Smooth muscle cell (in vitro differentiated cells): ENCODE data around the gene NLGN1. TPM values are rescaled to one million over a fixed set of nuclear protein-coding genes. Genes with fewer than 3 reads are reported as not detected.

ENCODE experiments used
- DNase-seq: peaks from one replicate; lab custom pipeline; 2025; ENCODE audit not compliant: unreplicated experiment; lab: John Stamatoyannopoulos, UW
- H2AFZ ChIP-seq: fragments of 200-600 bp; sonication (generic); 2 replicates; pipeline ENCODE4 v1.6.0; 2016; ENCODE audit warnings: antibody characterized with exemption, low read depth, mild to moderate bottlenecking
- H3F3A ChIP-seq: fragments of 200-600 bp; sonication (generic); 2 replicates; pipeline ENCODE4 v1.6.0; 2017; ENCODE audit warnings: antibody characterized with exemption, low read depth
- H3K27ac ChIP-seq: fragments of 200-600 bp; sonication (generic); 2 replicates; pipeline ENCODE4 v1.5.1; 2016; ENCODE audit warnings: low read depth, mild to moderate bottlenecking
- H3K27me3 ChIP-seq: fragments of 200-600 bp; sonication (generic); 2 replicates; pipeline ENCODE4 v1.6.1; 2016; ENCODE audit warnings: low read depth, mild to moderate bottlenecking
- H3K36me3 ChIP-seq: fragments of 200-600 bp; sonication (generic); 2 replicates; pipeline ENCODE4 v1.5.1; 2016; ENCODE audit warnings: low read depth
- H3K4me1 ChIP-seq: fragments of 200-600 bp; sonication (generic); 2 replicates; pipeline ENCODE4 v1.5.1; 2016; ENCODE audit warnings: low read depth
- H3K4me2 ChIP-seq: fragments of 200-600 bp; sonication (generic); 2 replicates; pipeline ENCODE4 v1.6.0; 2016; ENCODE audit warnings: mild to moderate bottlenecking
- H3K4me3 ChIP-seq: fragments of 200-600 bp; sonication (generic); 2 replicates; pipeline ENCODE4 v1.5.1; 2016; ENCODE audit warnings: mild to moderate bottlenecking
- H3K79me2 ChIP-seq: fragments of 200-600 bp; sonication (generic); 2 replicates; pipeline ENCODE4 v1.6.0; 2016; ENCODE audit warnings: low read depth, mild to moderate bottlenecking
- H3K9ac ChIP-seq: fragments of 200-600 bp; sonication (generic); 2 replicates; pipeline ENCODE4 v1.6.0; 2016; ENCODE audit warnings: low read depth
- H3K9me3 ChIP-seq: fragments of 200-600 bp; sonication (generic); replicated peaks from 2 replicates; pipeline ENCODE4 v1.5.1; 2016; ENCODE audit warnings: low read depth
- H4K20me1 ChIP-seq: fragments of 200-600 bp; sonication (generic); 2 replicates; pipeline ENCODE4 v1.6.0; 2016; ENCODE audit warnings: low read depth
- WGBS: methylation state at CpG from one replicate; pipeline ENCODE4 v1.1.7; 2016; ENCODE audit warnings: low lambda C conversion rate; 5-methylcytosine and 5-hydroxymethylcytosine counted together
- polyA plus RNA-seq: library from polyadenylated mRNA; unstranded; fragments of >200 nt; fragmentation: Nextera tagmentation; extraction: Ambion mirVana; gene quantifications from 2 replicates; pipeline ENCODE4 v1.2.1, GENCODE V29; 2016
- total RNA-seq: library from RNA; depleted of rRNA; stranded (reverse); fragments of >200 nt; gene quantifications from 2 replicates; pipeline ENCODE4 v1.2.3, GENCODE V29; 2014
- TF ChIP-seq, protein P1 (sequence below): fragments of 200-600 bp; sonication (generic); IDR thresholded peaks from 2 replicates; pipeline ENCODE4 v1.5.1; 2017; ENCODE audit warnings: borderline replicate concordance, mild to moderate bottlenecking, antibody characterized with exemption; ENCODE audit not compliant: insufficient read depth, poor library complexity, severe bottlenecking

Gene NLGN1
- total and polyA plus RNA-seq, 2 experiments from 2014 or later = 0.04 TPM; not detected in 1

DNA sequence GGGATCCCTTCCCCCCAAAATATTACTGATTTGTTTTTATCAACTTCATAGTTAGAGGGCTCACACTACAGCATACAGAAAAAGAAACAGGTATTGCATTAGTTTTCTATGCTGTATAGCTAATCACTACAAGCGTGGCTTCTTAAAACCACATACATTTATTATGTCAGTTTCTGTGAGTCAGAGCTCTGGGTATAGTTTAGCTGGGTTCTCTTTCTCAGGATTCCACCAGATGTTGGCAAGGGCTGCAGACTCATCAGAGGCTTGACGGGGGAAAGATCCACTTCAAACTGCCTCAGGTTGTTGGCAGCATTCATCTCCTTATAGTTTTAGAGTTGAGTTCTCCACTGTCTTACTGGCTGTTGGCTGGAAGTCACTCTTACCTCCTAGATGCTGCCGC is 328.0 kb downstream of the NLGN1 start:
- DNase-seq = no peak
- Histone ChIP-seq H3K4me2 (no peak overlapping the region), H3F3A (no peaks in the 10 kb centered on the region), H3K27ac (no peak overlapping the region), H2AFZ (no peak overlapping the region), H3K79me2 (no peaks in the 10 kb centered on the region), H3K27me3 (no peaks in the 10 kb centered on the region), H3K36me3 (no peaks in the 10 kb centered on the region), H3K4me3 (no peak overlapping the region), H4K20me1 (no peaks in the 10 kb centered on the region), H3K9ac (no peak overlapping the region), H3K4me1 (no peaks in the 10 kb centered on the region), H3K9me3 (no peaks in the 10 kb centered on the region)
- 76% methylated on average over 3 of the region's 3 CpGs for whole genome bisulfite sequencing
- TF ChIP-seq, protein P1, sequence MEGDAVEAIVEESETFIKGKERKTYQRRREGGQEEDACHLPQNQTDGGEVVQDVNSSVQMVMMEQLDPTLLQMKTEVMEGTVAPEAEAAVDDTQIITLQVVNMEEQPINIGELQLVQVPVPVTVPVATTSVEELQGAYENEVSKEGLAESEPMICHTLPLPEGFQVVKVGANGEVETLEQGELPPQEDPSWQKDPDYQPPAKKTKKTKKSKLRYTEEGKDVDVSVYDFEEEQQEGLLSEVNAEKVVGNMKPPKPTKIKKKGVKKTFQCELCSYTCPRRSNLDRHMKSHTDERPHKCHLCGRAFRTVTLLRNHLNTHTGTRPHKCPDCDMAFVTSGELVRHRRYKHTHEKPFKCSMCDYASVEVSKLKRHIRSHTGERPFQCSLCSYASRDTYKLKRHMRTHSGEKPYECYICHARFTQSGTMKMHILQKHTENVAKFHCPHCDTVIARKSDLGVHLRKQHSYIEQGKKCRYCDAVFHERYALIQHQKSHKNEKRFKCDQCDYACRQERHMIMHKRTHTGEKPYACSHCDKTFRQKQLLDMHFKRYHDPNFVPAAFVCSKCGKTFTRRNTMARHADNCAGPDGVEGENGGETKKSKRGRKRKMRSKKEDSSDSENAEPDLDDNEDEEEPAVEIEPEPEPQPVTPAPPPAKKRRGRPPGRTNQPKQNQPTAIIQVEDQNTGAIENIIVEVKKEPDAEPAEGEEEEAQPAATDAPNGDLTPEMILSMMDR = no peak

DNA sequence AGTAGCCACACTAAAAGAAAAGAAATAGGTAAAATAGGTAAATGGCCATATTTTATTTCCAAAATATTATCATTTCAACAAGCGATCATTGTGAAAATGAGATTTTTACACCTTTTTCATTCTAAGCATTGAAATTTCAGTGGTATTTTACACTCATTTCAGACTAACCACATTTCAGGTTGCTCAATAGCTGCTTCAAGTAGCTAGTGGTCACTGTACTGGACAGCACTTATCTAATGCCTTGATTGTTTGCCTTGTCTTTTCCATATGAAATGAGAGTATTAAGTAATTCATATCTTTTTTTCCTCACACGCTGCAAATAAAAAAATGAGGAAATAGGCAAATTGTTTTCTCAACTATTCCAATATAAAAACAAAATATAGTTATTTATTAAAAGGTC is 332.8 kb downstream of the NLGN1 start:
- Histone ChIP-seq H3F3A (no peaks in the 10 kb centered on the region), H2AFZ (no peak overlapping the region), H3K79me2 (no peaks in the 10 kb centered on the region), H3K27ac (no peak overlapping the region), H3K4me2 (no peak overlapping the region), H3K4me3 (no peak overlapping the region), H3K36me3 (no peaks in the 10 kb centered on the region), H4K20me1 (no peaks in the 10 kb centered on the region), H3K9ac (no peak overlapping the region), H3K9me3 (no peaks in the 10 kb centered on the region), H3K4me1 (no peaks in the 10 kb centered on the region), H3K27me3 (no peaks in the 10 kb centered on the region)
- 93% methylated on average over 2 of the region's 2 CpGs for WGBS
- TF ChIP-seq, protein P1 = no peak
- no peak for DNase-seq

DNA sequence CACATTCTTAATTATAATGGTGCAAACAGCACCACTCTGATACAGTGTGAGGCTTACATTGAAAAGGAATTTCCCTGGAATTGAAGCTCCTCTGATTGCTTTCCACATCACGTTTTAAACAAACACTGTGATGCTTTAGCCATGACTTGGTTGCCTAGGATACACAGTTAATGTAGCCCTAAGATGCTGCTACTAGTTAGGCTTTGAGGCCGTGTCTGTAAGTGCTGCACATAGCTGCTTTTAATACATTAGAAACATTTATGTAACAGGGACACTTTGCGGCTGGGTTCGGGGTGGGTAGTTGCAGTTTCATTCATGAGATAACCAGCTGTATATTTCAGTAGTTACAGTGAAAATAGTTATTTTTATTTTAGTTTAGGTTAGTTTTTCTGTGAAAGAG is 334.7 kb downstream of the NLGN1 start:
- Histone ChIP-seq H3K9ac (no peak overlapping the region), H3K9me3 (no peaks in the 10 kb centered on the region), H4K20me1 (no peaks in the 10 kb centered on the region), H3K79me2 (no peaks in the 10 kb centered on the region), H3K4me3 (no peak overlapping the region), H3F3A (no peaks in the 10 kb centered on the region), H3K27me3 (no peaks in the 10 kb centered on the region), H3K36me3 (no peaks in the 10 kb centered on the region), H3K4me1 (no peaks in the 10 kb centered on the region), H2AFZ (no peak overlapping the region), H3K27ac (no peak overlapping the region), H3K4me2 (no peak overlapping the region)
- WGBS = 70% methylated on average over 4 of the region's 4 CpGs
- no peak for DNase-seq
- TF ChIP-seq, protein P1 = no peak

DNA sequence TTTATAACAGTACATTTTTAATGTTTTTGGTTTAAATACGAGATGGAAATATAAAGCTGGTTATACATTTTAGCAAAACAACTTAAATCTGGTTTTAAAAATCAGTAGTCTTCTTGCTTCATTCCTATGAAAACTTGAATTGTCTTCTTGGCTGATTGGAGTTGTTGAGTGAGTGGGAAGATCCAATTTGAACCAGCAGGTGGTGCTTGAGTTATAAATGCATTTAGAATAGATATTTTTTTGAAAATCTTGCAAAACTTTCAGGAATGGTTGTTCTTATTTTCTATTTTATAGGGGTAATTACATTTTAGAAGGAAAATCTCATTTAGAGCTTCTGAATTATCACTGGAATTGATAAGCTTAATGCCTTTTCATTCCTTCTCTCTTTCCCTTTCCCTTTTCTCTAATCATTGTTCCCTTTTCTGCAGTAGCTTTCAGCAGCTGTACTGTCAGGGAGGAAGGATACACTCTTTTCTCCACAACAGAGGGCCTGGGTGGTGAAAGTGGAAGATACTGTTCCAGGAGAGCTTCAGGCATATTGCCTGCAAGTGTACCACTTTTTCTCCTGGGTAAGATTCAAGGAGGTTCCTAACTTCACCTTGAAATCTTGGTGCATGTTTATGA is 335.6 kb downstream of the NLGN1 start:
- Histone ChIP-seq H3K36me3 (no peaks in the 10 kb centered on the region), H3K9me3 (no peaks in the 10 kb centered on the region), H2AFZ (no peak overlapping the region), H3K27ac (no peak overlapping the region), H3K4me3 (no peak overlapping the region), H3K4me1 (no peaks in the 10 kb centered on the region), H3K4me2 (no peak overlapping the region), H3K9ac (no peak overlapping the region), H3K79me2 (no peaks in the 10 kb centered on the region), H3K27me3 (no peaks in the 10 kb centered on the region), H4K20me1 (no peaks in the 10 kb centered on the region), H3F3A (no peaks in the 10 kb centered on the region)
- TF ChIP-seq, protein P1 = peak; percentile 53
- no peak for DNase-seq
- WGBS = 49% methylated on average over 1 of the region's 1 CpG
